VCaP (cell line): ENCODE data around the gene NAALADL2.

Source experiments
- H3K27ac ChIP-seq: fragments of 450-650 bp; 2 replicates; pipeline ENCODE4 v1.5.1; 2017
- TF ChIP-seq, protein P1 (sequence below): fragments of 450-650 bp; conservative IDR thresholded peaks from 2 replicates; pipeline ENCODE4 v1.5.1; 2017; ENCODE audit warnings: mild to moderate bottlenecking, moderate library complexity

The NAALADL2 gene

GRCh38 chr3:175179055-175179454 lies 319.9 kb downstream of the NAALADL2 start:
- TF ChIP-seq, protein P1, sequence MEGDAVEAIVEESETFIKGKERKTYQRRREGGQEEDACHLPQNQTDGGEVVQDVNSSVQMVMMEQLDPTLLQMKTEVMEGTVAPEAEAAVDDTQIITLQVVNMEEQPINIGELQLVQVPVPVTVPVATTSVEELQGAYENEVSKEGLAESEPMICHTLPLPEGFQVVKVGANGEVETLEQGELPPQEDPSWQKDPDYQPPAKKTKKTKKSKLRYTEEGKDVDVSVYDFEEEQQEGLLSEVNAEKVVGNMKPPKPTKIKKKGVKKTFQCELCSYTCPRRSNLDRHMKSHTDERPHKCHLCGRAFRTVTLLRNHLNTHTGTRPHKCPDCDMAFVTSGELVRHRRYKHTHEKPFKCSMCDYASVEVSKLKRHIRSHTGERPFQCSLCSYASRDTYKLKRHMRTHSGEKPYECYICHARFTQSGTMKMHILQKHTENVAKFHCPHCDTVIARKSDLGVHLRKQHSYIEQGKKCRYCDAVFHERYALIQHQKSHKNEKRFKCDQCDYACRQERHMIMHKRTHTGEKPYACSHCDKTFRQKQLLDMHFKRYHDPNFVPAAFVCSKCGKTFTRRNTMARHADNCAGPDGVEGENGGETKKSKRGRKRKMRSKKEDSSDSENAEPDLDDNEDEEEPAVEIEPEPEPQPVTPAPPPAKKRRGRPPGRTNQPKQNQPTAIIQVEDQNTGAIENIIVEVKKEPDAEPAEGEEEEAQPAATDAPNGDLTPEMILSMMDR = no peak
- peak overlapping the region; percentile 62 for H3K27ac ChIP-seq

- H3K27ac ChIP-seq = no peak overlapping the region
Observed at GRCh38 chr3:175184392-175184791, 325.3 kb downstream of the NAALADL2 start.

GRCh38 chr3:175185903-175186302 lies 326.8 kb downstream of the NAALADL2 start:
- no peak overlapping the region for H3K27ac ChIP-seq
- TF ChIP-seq, protein P1 = no peak

More at GRCh38 chr3:175184392-175184791, 325.3 kb downstream of the NAALADL2 start:
- TF ChIP-seq, protein P1 = no peak

DNA sequence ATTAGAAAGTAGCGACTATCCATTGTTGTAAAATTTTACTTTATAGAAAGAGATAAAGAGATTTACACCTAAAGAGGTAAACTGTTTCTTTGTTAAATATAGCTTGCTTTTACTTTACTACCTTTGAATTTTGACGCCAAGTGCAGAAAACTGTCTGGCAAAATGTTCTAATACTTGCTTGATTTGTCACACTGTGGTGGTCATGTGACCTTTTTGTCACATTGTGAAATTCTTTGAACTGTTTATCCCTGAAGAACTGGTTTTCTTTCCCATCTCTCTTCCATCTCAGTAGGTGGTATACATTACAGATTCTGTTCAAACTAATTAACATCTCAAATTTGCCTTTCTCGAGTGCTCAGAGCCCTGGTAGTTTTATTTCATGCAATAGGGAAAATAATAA lies 327.4 kb downstream of the NAALADL2 start:
- TF ChIP-seq, protein P1 = no peak
- H3K27ac ChIP-seq = no peak overlapping the region

GRCh38 chr3:175187586-175187985 lies 328.5 kb downstream of the NAALADL2 start:
- no peak overlapping the region for H3K27ac ChIP-seq
- TF ChIP-seq, protein P1 = no peak

DNA sequence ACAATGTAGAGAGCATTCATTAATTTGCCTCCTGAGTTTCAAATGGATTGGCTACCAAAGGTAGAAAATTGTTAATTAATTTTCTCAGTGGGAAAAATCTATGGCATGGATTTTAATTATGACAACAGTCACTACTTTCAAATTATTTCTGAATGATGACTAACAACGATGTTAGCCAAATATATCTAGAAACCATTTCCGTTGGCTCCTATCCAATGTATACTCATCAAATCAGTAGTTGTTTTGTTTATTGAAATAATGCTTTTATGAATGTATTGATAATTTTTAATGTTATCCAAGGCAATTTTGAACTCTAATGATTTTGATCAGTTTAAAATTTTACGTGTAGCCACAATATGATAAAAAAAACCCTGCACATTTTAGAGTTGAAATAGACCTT lies 333.4 kb downstream of the NAALADL2 start:
- TF ChIP-seq, protein P1 = no peak

DNA sequence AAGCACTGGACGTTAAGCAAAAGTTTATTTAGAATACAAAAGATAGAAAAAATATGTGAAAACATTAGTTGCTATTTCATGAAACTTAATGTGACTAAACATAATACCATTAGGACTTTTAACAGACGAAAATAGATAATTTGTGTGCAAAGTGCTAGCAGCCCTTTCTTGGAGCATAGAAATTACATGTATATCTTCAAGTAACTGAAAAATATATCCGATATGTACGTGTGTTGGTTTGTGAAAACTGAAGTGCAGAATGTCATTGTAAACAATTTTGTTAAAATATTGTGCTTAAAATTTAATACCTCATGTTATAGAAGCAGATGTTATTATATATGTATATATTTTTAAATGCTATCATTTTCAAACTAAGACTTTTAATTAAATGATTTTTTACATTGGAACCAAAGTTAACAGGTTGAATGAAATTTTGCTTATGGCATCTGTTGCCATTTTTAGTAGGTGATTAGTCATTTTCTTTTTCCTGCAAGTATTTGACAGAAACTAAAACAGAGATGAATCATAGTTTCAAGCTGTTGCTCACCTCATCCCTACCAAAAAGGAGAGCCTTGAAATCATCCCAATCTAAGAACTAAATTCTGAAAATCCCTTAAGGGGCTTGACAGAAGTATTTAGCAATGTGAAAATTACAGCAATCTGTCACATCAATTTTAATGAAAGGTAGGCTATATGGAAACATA lies 334.8 kb downstream of the NAALADL2 start:
- TF ChIP-seq, protein P1 = no peak
- H3K27ac ChIP-seq = no peak overlapping the region

More for the DNA sequence above, 333.4 kb downstream of the NAALADL2 start:
- H3K27ac ChIP-seq = no peak overlapping the region
